Left renal cortex interstitium (tissue), 4 donors: ENCODE data around the gene CDCP2. TPM values are rescaled to one million over a fixed set of nuclear protein-coding genes. Genes with fewer than 3 reads are reported as not detected.

Experiments
- DNase-seq, 4 donors: peaks; one replicate each; pipeline ENCODE4 v3.0.0-alpha.2; 2013; ENCODE audit warnings: low read depth in 4 of 4, low spot score in 2 of 4, missing footprints in 1 of 4
- polyA plus RNA-seq, 4 donors: library from polyadenylated mRNA; unstranded; fragments of 120-200 nt; gene quantifications; one replicate each; pipeline ENCODE4 v1.2.1, GENCODE V29; 2013; ENCODE audit not compliant: insufficient read length in 4 of 4

The CDCP2 gene
- under 1 TPM in 2 of 4 donors, not detected in 2; 0.08 to 0.11 TPM for polyA plus RNA-seq

- DNase-seq = no peak
Observed at GRCh38 chr1:54152696-54153095, at the start of gene CDCP2. CDCP2 (minus strand) TSS chr1:54153000; CDS start chr1:54152922, 78 bp downstream.

GRCh38 chr1:54200519-54200997 is 47.8 kb upstream of the CDCP2 start:
- DNase-seq = no peak

- peak; percentile 87 to 98 (median 94) for DNase-seq
Observed at GRCh38 chr1:54199765-54200518, 47.1 kb upstream of the CDCP2 start, which contains the start of the genes CYB5RL and MRPL37. CYB5RL (minus strand) TSS chr1:54200030; CDS start chr1:54195616, 4,414 bp downstream. MRPL37 (plus strand) TSS chr1:54200167; CDS start chr1:54200244, 77 bp downstream.

- no peak for DNase-seq
Observed at GRCh38 chr1:54199151-54199764, 46.5 kb upstream of the CDCP2 start.

- no peak for DNase-seq
Observed at GRCh38 chr1:54193453-54193852, 40.7 kb upstream of the CDCP2 start.

- DNase-seq = no peak
Observed at GRCh38 chr1:54191525-54191924, 38.7 kb upstream of the CDCP2 start.

- no peak for DNase-seq
Observed at GRCh38 chr1:54190526-54190925, 37.7 kb upstream of the CDCP2 start.

GRCh38 chr1:54188291-54188690 is 35.5 kb upstream of the CDCP2 start:
- no peak for DNase-seq

GRCh38 chr1:54186056-54186455 is 33.3 kb upstream of the CDCP2 start:
- no peak for DNase-seq

- no peak for DNase-seq
Observed at GRCh38 chr1:54180701-54181360, 28.0 kb upstream of the CDCP2 start.

- no peak for DNase-seq
Observed at GRCh38 chr1:54178296-54179070, 25.7 kb upstream of the CDCP2 start.

GRCh38 chr1:54177726-54178125 is 24.9 kb upstream of the CDCP2 start:
- DNase-seq = no peak

- DNase-seq = no peak
Observed at GRCh38 chr1:54176621-54177327, 24.0 kb upstream of the CDCP2 start.

GRCh38 chr1:54174106-54174505 is 21.3 kb upstream of the CDCP2 start:
- no peak for DNase-seq

GRCh38 chr1:54173681-54174080 is 20.9 kb upstream of the CDCP2 start:
- no peak for DNase-seq

GRCh38 chr1:54172614-54173599 is 20.1 kb upstream of the CDCP2 start:
- no peak for DNase-seq

GRCh38 chr1:54171606-54172005 is 18.8 kb upstream of the CDCP2 start:
- DNase-seq = no peak

- DNase-seq = no peak
Observed at GRCh38 chr1:54171016-54171415, 18.2 kb upstream of the CDCP2 start.

- no peak for DNase-seq
Observed at GRCh38 chr1:54169068-54169467, 16.3 kb upstream of the CDCP2 start.
